ENCODE results near the gene RNF138. TPM values are rescaled to one million over a fixed set of nuclear protein-coding genes. Genes with fewer than 3 reads are reported as not detected.

Gene RNF138
- polyA plus RNA-seq, 2 of the 4 experiments (the other 2 are of a cell fraction): 17.4 to 18.3 TPM

DNA sequence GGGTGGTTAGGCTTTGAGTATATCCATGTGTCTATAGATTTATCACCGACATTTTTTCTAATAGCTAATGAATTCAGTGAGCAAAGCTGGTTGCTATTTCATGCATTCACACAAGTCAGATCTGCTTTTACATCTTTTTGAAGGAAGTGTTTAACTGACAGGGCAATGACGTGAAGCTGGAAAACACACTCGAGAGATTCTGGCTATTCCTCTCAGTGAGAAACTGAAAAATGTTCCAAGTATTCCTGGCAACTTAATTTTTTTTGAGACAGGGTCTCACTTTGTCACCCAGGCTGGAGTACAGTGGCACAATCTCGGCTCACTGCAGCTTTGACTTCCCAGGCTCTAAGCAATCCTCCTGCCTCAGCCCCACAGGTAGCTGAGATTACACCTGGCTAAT is 21.2 kb downstream of the RNF138 start:
- no peak for DNase-seq (ENCODE audit: low read depth in 1 of 2, low spot score in 1 of 2)
- Histone ChIP-seq H3K9me3 (no peaks in the 10 kb centered on the region), H3K4me1 (peaks cover 10% of the 10 kb centered on the region), H3K4me3 (no peak overlapping the region), H3K4me2 (no peak overlapping the region), H3K27ac (no peak overlapping the region)
- ChIA-PET POLR2A (no interaction called here), CTCF (no interaction called here)
- no peak for ATAC-seq
- over 99% methylated on average over 4 of the region's 4 CpGs for WGBS (ENCODE audit: missing lambda C conversion rate)
- no peak for FAIRE-seq
- TF ChIP-seq HOXB13 (CRISPR knock-in tag; IDR thresholded peaks at IDR 0.05; ENCODE audit: low read depth) (no peak), ZNF302 (CRISPR knock-in tag; IDR thresholded peaks at IDR 0.05) (no peak), MAFK (IDR thresholded peaks at IDR 0.05; ENCODE audit: partially characterized antibody) (no peak), GATA3 (IDR thresholded peaks at IDR 0.05; ENCODE audit: borderline replicate concordance) (no peak), EHMT2 (IDR thresholded peaks at IDR 0.05; ENCODE audit: low read depth) (no peak), HOXA7 (CRISPR knock-in tag; IDR thresholded peaks at IDR 0.05) (no peak), EHF (CRISPR knock-in tag; IDR thresholded peaks at IDR 0.05) (no peak), PHF8 (IDR thresholded peaks at IDR 0.05; ENCODE audit: borderline replicate concordance, low read depth) (no peak), ESRRA (IDR thresholded peaks at IDR 0.05; ENCODE audit: borderline replicate concordance, low read length) (no peak), MAZ (IDR thresholded peaks at IDR 0.05; ENCODE audit: borderline replicate concordance, low read depth, low read length) (no peak), POLR2AphosphoS2 (conservative IDR thresholded peaks at IDR 0.05; ENCODE audit: low read length) (no peak), ZSCAN20 (CRISPR knock-in tag; IDR thresholded peaks at IDR 0.05) (no peak), CBX2 (IDR thresholded peaks at IDR 0.05; ENCODE audit: borderline replicate concordance, low read depth) (no peak), ZC3H11A (IDR thresholded peaks at IDR 0.05) (no peak), FOSL2 (IDR thresholded peaks at IDR 0.05) (no peak), FOSL2 (CRISPR knock-in tag; IDR thresholded peaks at IDR 0.05) (no peak), FOXS1 (CRISPR knock-in tag; IDR thresholded peaks at IDR 0.05) (no peak), ZFP36 (IDR thresholded peaks at IDR 0.05; ENCODE audit: borderline replicate concordance, partially characterized antibody) (no peak)
- TF ChIP-seq, protein P1, sequence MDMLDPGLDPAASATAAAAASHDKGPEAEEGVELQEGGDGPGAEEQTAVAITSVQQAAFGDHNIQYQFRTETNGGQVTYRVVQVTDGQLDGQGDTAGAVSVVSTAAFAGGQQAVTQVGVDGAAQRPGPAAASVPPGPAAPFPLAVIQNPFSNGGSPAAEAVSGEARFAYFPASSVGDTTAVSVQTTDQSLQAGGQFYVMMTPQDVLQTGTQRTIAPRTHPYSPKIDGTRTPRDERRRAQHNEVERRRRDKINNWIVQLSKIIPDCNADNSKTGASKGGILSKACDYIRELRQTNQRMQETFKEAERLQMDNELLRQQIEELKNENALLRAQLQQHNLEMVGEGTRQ (IDR thresholded peaks at IDR 0.05): no peak

DNA sequence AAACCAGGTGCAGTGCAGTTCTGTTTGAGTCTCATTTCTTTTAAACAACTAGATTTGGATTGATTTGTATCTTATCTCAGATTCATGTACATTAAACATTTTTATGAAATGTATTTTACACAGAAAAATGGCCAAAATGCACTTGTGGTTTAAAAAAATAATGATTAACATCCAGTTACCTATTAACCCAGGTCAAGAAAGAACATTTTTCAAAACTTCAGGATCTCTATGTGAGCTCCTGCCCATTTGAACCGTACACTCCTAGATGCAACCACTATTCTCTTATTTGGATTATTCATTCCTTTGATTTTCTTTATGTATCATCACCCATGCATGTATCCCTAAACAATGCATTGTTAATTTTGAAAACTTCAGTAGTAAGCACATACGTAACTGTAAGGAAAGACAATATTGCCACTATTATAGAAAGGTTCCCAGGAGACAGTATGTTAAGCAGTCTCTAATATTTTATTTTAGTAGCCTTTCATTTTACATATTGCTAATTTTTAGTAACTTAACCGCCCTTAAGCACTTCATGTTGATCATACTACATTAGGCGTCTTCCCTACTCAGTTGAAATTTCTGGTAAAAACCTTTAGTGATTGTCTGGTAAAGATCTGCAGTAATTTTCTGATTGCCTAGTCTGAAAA is 22.7 kb downstream of the RNF138 start:
- POLR2A ChIA-PET: no interaction called here
- Histone ChIP-seq H3K4me1 (peaks cover 10% of the 10 kb centered on the region), H3K9me3 (no peaks in the 10 kb centered on the region), H3K27ac (no peak overlapping the region), H3K4me3 (no peak overlapping the region), H3K4me2 (peak overlapping the region; percentile 43; the same call in 2 of the 3 replicates)
- DNase-seq (ENCODE audit: low read depth in 1 of 2, low spot score in 1 of 2) (no peak), FAIRE-seq (no peak), ATAC-seq (no peak)
- CTCF ChIA-PET: no interaction called here
- TF ChIP-seq EP300 (IDR thresholded peaks at IDR 0.05) (no peak), NPAS2 (CRISPR knock-in tag; IDR thresholded peaks at IDR 0.05; ENCODE audit: borderline replicate concordance) (no peak), FOSL2 (IDR thresholded peaks at IDR 0.05) (no peak), FOSL2 (CRISPR knock-in tag; IDR thresholded peaks at IDR 0.05) (no peak)
- 81% methylated on average over 4 of the region's 4 CpGs for WGBS (ENCODE audit: missing lambda C conversion rate)

DNA sequence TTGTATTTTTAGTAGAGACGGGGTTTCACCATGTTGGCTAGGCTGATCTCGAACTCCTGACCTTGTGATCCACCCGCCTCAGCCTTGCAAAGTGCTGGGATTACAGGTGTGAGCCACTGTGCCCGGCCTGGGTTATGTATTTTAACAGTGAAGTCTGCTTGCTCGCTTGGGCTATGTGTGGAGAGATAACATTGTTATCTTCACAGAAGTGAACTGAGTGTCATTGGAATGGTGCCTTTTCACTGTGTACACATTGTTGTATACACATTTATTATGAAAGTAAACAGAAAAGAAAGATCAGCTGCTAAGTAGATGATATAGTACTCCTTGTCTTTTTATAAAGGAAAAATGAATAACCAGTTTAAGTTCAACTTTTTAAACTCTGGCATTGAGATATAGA is 30.4 kb downstream of the RNF138 start:
- H3K4me2 ChIP-seq: no peak overlapping the region
- 0 out of 3 replicates have a peak, but pooled peaks cover 4% of the 10 kb centered on the region for H3K4me1 ChIP-seq
- H3K9me3 ChIP-seq: no peaks in the 10 kb centered on the region
- ChIA-PET POLR2A (no interaction called here), CTCF (no interaction called here)
- WGBS (ENCODE audit: missing lambda C conversion rate): 78% methylated on average over 5 of the region's 5 CpGs
- no peak overlapping the region for H3K4me3 ChIP-seq
- TF ChIP-seq HOXA7 (CRISPR knock-in tag; IDR thresholded peaks at IDR 0.05) (no peak), RCOR1 (IDR thresholded peaks at IDR 0.05; ENCODE audit: low read depth, low read length) (no peak), TP53 (CRISPR knock-in tag; IDR thresholded peaks at IDR 0.05) (no peak), ZSCAN20 (CRISPR knock-in tag; IDR thresholded peaks at IDR 0.05) (no peak), HDAC2 (IDR thresholded peaks at IDR 0.05) (no peak)
- ATAC-seq (no peak), DNase-seq (ENCODE audit: low read depth in 1 of 2, low spot score in 1 of 2) (no peak), FAIRE-seq (no peak)
- H3K27ac ChIP-seq: no peak overlapping the region
